Chondrocyte (in vitro differentiated cells): Measurements from ENCODE around the gene CTIF. TPM values are rescaled to one million over a fixed set of nuclear protein-coding genes. Genes with fewer than 3 reads are reported as not detected.

Experiments
- DNase-seq: peaks from one replicate; pipeline ENCODE4 v3.0.0; 2021; ENCODE audit warnings: mixed read lengths, low spot score
- H3K27ac Mint-ChIP-seq: one replicate; pipeline ENCODE4 v1.8.0; 2021; ENCODE audit warnings: mild to moderate bottlenecking, moderate library complexity, mixed read lengths; ENCODE audit not compliant: unreplicated experiment
- H3K27me3 Mint-ChIP-seq: 2 replicates; pipeline ENCODE4 v1.8.0; 2021; ENCODE audit warnings: low read depth, mixed read lengths
- H3K36me3 Mint-ChIP-seq: 2 replicates; pipeline ENCODE4 v1.8.0; 2021; ENCODE audit warnings: low read depth, mixed read lengths
- H3K4me1 Mint-ChIP-seq: 2 replicates; pipeline ENCODE4 v1.8.0; 2021; ENCODE audit warnings: low read depth, mild to moderate bottlenecking, mixed read lengths
- H3K4me3 Mint-ChIP-seq: one replicate; pipeline ENCODE4 v1.8.0; 2021; ENCODE audit warnings: mild to moderate bottlenecking, moderate library complexity, mixed read lengths; ENCODE audit not compliant: unreplicated experiment
- H3K9me3 Mint-ChIP-seq: 2 replicates; pipeline ENCODE4 v1.8.0; 2021; ENCODE audit warnings: low read depth, mixed read lengths
- total RNA-seq: library from RNA; stranded (reverse); gene quantifications from 3 replicates; pipeline ENCODE4 v1.2.1, GENCODE V29; 2021
- TF ChIP-seq, protein P1 (sequence below): fragments of 200-600 bp; sonication (generic); IDR thresholded peaks from 2 replicates; pipeline ENCODE4 v1.5.0; 2021; ENCODE audit warnings: antibody characterized with exemption, mild to moderate bottlenecking, moderate library complexity

CTIF gene
- total RNA-seq, 1 donor from 2014 or later, result 184 TPM

DNA sequence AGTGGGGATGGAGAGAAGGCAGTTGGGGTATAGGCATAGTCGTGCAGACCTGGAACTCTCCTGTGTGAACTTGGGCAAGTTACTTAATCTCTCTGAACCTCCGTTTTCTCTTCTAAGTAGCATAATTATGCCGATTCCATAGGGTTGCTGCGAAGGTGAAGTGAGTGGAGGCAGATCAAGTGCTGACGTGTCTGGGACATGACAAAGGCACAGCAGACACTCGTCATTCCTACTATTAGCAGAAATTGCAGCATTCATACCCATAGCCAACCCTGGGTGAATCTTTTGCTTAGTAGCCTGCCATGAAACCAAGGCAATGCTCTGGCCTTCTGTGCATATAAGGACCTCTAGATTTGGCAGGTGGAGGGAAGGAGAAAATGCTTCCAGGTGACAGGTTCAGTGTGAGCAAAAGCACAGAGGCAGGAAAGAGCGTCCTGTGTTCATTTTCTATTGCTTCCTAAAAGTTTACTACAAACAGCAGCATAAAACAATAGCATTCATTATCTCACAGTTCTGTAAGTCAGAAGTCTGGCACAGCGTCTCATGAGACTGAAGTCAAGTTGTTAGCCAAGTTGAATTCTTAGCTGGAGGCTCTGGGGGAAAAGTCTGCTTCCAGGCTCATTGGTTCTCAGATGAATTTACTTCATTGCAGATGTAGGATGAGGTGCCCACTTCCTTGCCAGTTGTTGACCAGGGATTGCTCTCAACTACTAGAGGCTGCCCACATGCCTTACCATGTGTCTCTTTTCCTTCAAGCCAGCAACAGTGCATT is 77.8 kb downstream of the CTIF start:
- H3K27ac Mint-ChIP-seq, result peak overlapping the region; percentile 70
- no peak for DNase-seq
- peaks cover 80% of the 10 kb centered on the region for H3K4me1 Mint-ChIP-seq
- TF ChIP-seq, protein P1, sequence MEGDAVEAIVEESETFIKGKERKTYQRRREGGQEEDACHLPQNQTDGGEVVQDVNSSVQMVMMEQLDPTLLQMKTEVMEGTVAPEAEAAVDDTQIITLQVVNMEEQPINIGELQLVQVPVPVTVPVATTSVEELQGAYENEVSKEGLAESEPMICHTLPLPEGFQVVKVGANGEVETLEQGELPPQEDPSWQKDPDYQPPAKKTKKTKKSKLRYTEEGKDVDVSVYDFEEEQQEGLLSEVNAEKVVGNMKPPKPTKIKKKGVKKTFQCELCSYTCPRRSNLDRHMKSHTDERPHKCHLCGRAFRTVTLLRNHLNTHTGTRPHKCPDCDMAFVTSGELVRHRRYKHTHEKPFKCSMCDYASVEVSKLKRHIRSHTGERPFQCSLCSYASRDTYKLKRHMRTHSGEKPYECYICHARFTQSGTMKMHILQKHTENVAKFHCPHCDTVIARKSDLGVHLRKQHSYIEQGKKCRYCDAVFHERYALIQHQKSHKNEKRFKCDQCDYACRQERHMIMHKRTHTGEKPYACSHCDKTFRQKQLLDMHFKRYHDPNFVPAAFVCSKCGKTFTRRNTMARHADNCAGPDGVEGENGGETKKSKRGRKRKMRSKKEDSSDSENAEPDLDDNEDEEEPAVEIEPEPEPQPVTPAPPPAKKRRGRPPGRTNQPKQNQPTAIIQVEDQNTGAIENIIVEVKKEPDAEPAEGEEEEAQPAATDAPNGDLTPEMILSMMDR, result no peak
- no peak overlapping the region for H3K4me3 Mint-ChIP-seq
- no peaks in the 10 kb centered on the region for H3K27me3 Mint-ChIP-seq
- no peaks in the 10 kb centered on the region for H3K9me3 Mint-ChIP-seq
- peaks cover 12% of the 10 kb centered on the region for H3K36me3 Mint-ChIP-seq

GRCh38 chr18:48617844-48618497 is 79.1 kb downstream of the CTIF start:
- Mint-ChIP-seq H3K4me3 (no peak overlapping the region), H3K27me3 (no peaks in the 10 kb centered on the region), H3K27ac (peak overlapping the region; percentile 70), H3K36me3 (peaks cover 14% of the 10 kb centered on the region), H3K4me1 (peaks cover 82% of the 10 kb centered on the region), H3K9me3 (no peaks in the 10 kb centered on the region)
- no peak for DNase-seq
- TF ChIP-seq, protein P1, result no peak

GRCh38 chr18:48619016-48619415 is 80.2 kb downstream of the CTIF start:
- peak overlapping the region; percentile 37 for H3K27ac Mint-ChIP-seq
- no peak for DNase-seq
- H3K9me3 Mint-ChIP-seq, result no peaks in the 10 kb centered on the region
- peaks cover 14% of the 10 kb centered on the region for H3K36me3 Mint-ChIP-seq
- TF ChIP-seq, protein P1, result no peak
- no peaks in the 10 kb centered on the region for H3K27me3 Mint-ChIP-seq
- H3K4me1 Mint-ChIP-seq, result peaks cover 82% of the 10 kb centered on the region
- H3K4me3 Mint-ChIP-seq, result no peak overlapping the region

DNA sequence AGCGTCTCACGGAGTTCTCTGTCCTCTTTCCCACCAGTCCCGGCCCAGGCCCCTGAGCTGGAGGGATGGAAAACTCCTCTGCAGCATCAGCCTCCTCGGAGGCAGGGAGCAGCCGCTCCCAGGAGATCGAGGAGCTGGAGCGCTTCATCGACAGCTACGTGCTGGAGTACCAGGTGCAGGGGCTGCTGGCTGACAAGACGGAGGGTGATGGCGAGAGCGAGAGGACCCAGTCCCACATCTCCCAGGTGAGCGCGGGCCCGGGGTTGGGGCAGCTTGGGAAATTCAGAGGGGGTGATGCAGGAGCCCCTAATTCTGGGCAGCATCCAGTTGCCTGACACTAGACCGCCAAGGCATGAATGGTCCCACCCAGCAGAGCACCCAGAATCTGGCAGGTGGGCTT is 80.7 kb downstream of the CTIF start:
- Mint-ChIP-seq H3K27me3 (no peaks in the 10 kb centered on the region), H3K9me3 (no peaks in the 10 kb centered on the region), H3K4me3 (no peak overlapping the region), H3K36me3 (peaks cover 14% of the 10 kb centered on the region), H3K27ac (no peak overlapping the region), H3K4me1 (peaks cover 82% of the 10 kb centered on the region)
- TF ChIP-seq, protein P1, result no peak
- no peak for DNase-seq

GRCh38 chr18:48620071-48620470 is 81.2 kb downstream of the CTIF start:
- Mint-ChIP-seq H3K27ac (no peak overlapping the region), H3K27me3 (no peaks in the 10 kb centered on the region), H3K4me3 (no peak overlapping the region), H3K9me3 (no peaks in the 10 kb centered on the region), H3K36me3 (peaks cover 14% of the 10 kb centered on the region), H3K4me1 (peaks cover 86% of the 10 kb centered on the region)
- no peak for DNase-seq
- TF ChIP-seq, protein P1, result no peak
